AG09309 (cell line): ENCODE data around the gene HSPB7.
"Not testable (repeated sequence)": the region's sequence is repeated elsewhere in the genome, so short reads cannot be mapped to it uniquely, and the experiment has no call there.

ENCODE experiments used
- DNase-seq: peaks from one replicate; pipeline ENCODE4 v3.0.0-alpha.2; 2010; ENCODE audit warnings: low read depth
- H3K4me3 ChIP-seq: 2 replicates; pipeline ENCODE4 v1.5.1; 2011; ENCODE audit warnings: mild to moderate bottlenecking, low read depth, low read length, moderate library complexity; ENCODE audit not compliant: control insufficient read depth
- TF ChIP-seq, protein P1 (sequence below): IDR thresholded peaks from 2 replicates; pipeline ENCODE4 v1.5.1; 2011; ENCODE audit warnings: mild to moderate bottlenecking, low read depth, low read length, inconsistent platforms; ENCODE audit not compliant: insufficient read depth, control insufficient read depth; ENCODE audit errors: missing control alignments

HSPB7 gene

DNA sequence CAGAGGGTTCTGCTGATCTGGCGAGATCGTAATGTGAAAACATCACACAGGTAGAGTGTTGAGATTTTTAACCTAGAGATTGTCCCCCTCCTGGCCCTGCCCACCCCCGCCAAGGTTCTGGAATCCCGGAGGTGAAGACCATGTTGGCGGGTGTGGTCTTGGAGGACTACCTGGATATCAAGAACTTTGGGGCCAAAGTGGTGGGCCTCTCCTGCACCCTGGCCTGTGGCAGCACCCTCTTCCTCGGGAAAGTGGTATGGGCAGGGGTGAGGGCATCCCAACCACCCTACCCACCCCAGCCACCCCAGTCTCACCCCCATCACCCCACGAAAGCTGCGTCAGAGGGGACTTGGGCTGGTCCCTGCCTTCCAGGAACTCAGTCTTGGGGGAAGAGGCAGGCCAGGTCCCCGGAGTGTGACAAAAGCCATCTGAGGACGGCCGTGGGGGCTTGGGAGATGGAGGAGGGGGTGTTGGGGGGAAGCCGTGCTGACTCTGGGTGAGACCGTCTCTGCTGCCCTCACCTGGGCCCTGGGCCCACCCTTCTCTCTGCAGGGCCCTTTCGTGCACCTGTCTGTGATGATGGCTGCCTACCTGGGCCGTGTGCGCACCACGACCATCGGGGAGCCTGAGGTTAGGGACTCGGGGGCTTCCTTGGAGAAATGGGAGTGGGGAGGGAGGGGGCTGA is 30.1 kb upstream of the HSPB7 start:
- DNase-seq, result no peak
- H3K4me3 ChIP-seq, result no peak overlapping the region
- TF ChIP-seq, protein P1, sequence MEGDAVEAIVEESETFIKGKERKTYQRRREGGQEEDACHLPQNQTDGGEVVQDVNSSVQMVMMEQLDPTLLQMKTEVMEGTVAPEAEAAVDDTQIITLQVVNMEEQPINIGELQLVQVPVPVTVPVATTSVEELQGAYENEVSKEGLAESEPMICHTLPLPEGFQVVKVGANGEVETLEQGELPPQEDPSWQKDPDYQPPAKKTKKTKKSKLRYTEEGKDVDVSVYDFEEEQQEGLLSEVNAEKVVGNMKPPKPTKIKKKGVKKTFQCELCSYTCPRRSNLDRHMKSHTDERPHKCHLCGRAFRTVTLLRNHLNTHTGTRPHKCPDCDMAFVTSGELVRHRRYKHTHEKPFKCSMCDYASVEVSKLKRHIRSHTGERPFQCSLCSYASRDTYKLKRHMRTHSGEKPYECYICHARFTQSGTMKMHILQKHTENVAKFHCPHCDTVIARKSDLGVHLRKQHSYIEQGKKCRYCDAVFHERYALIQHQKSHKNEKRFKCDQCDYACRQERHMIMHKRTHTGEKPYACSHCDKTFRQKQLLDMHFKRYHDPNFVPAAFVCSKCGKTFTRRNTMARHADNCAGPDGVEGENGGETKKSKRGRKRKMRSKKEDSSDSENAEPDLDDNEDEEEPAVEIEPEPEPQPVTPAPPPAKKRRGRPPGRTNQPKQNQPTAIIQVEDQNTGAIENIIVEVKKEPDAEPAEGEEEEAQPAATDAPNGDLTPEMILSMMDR, result no peak

DNA sequence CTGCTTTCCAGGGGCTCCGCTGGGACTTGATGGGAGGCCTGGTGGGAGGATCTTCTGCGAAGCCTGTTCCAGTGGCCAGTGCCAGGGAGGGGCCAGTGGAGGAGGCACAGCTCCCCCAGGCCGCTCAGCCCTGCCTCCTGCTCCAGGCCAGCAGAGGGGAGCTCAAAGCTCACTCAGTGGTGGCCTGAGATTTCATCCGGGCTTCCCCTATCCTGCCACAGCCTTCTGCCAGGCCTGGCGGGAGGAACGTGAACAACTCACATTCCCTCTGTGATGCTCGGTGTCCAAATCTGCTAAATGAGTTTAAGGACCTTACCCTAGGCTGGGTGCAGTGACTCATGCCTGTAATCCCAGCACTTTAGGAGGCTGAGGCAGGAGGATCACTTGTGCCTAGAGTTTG is 29.0 kb upstream of the HSPB7 start:
- no peak overlapping the region for H3K4me3 ChIP-seq
- TF ChIP-seq, protein P1, result peak; percentile 2
- no peak for DNase-seq

DNA sequence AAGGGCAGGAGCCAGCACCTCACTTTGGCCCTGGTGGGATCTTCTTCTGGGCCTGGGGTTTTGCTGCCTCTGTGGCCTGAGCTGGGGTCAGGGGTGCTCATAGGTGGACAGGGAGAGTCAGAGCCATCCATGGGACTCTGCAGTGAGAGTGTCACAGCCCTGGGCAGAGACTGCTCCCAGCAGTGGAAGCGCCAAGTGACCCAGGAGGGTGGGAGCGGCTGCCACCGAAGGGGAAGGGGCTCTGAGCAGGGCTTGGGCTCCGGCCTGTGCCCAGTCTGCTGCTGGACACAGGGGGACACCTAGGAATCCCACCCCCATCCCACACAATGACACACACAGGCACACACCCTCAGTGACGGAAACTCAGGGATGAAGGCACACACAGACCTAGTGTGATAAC is 26.1 kb upstream of the HSPB7 start:
- no peak for DNase-seq
- TF ChIP-seq, protein P1, result no peak
- no peak overlapping the region for H3K4me3 ChIP-seq

DNA sequence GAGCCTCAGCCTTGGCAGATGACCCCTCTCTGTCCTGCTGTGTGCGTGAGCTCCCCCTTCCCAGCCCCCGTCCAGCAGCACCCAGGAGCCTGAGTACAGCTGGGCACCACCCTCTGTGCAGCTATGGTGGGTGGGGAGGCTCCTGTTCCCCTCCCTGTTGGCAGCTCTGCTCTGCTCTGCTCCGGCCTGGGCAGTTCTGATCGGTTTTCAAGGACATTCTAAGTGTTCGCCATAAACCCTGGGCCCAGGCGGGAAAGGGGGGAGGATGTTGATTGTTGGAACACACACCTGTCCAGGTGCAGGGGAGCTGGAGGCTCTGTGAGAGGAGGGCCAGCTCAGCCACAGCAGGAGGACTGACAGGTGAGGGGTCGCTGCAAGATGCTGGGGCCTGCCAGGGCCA is 25.7 kb upstream of the HSPB7 start, which contains the start of gene CLCNKB:
CLCNKB (plus strand) TSS at position 262 of the 400 bp plus-strand sequence. CDS start 711 bp downstream, outside the sequence.
- H3K4me3 ChIP-seq, result no peak within 1 kb of the TSS
- DNase-seq, result no peak
- TF ChIP-seq, protein P1, result no peak

DNA sequence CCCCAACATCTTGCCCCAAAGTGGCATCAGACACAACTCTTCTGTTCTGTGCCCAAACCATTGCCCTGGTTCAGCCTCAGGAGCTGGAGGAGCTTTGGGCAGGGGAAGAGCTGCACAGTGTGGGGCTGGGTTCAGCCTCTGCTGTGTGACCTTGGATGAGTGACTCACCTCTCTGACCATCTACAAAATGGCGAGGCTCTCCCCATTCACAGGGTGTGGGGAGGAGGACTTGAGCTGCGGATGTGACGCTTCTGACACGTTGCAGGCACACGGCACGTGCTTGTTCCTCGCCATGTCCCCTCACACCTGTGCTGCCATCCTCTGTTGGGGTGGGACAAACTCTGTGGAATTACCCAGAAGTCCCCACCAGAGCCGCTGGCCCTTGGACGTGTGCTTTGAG is 24.8 kb upstream of the HSPB7 start:
- H3K4me3 ChIP-seq, DNase-seq: not testable (repeated sequence)

DNA sequence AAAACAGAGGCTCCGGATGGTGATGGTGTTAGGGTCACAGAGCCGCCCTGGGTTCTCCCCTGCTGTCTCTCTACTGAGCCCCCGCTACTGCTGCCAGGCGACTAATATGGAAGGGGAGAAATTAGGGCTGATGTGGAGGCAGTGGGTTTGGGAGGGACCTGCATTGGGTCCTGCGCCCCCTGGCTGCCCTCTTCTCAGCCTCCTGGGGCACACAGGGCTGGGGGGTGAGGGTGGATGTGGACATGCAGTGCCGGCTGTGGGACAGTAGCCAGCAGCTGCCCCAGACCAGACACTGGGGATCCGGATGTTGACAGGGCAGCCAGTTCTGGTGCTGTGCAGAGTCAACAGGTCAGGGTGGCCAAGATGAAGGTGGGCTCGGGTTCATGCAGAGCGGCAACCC is 24.3 kb upstream of the HSPB7 start:
- no peak for DNase-seq
- TF ChIP-seq, protein P1, result no peak
- H3K4me3 ChIP-seq, result no peak overlapping the region

DNA sequence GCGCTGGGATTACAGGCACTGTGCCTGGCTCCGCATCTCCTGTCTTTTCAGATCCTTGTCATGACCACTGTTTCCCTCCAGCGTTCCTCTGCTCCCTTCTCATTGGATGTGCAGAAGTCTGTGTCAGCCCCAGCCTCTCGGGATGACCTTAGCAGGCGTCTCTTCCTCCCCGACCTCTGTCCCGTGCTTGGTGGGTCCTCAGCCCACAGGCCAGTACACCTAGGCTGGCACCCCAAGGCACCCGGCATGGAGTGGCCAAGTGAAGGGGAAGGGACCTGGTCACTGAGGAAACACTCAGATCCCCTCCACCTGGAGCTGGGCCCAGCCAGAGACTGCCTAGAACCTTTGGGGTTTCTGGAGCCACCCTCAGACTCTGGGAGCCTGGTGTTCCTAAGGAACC is 23.4 kb upstream of the HSPB7 start:
- no peak for DNase-seq
- TF ChIP-seq, protein P1, result no peak
- no peak overlapping the region for H3K4me3 ChIP-seq

DNA sequence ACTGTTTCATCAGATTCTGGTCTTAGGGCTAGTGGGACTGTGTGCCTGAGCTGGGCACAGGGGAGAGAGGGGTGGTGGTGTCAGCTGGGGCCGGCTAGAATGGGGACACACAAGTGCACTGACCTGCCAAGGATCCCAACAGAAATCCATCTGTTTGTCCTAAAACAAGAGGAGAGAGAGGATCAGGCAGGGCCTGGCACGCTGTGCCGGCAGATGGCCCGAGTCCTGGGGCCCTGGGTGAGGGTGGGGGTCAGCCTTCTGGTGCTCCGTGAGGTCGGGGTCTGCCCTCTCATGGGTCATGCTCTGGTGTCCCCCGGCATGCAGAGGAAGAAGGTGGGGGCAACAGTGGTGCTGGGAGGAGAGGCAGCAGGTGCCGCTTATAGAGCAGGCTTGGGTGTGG is 22.0 kb upstream of the HSPB7 start:
- H3K4me3 ChIP-seq, DNase-seq: not testable (repeated sequence)
